ENCODE data around the gene CNDP2.

DNA sequence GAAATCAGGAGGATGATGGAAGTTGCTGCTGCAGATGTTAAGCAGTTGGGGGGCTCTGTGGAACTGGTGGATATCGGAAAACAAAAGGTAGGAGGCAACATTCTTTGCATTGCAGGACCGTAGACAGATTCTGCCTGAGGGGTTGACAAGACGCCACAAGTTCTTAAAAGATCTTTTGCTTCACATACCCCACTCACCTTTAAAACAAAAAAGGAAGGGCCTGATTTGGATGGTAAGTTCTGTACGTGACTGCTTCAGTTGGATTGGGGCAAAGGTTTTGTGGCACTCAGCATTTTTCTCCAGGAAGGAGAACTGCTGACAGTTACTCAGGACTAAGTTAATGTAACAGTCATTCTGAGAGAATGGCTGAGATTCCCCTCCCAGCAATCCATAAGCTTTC is 5.2 kb downstream of the CNDP2 start:
- TF ChIP-seq EZH2 (IDR thresholded peaks at IDR 0.05) (no peak), POLR2AphosphoS5 (IDR thresholded peaks at IDR 0.05; ENCODE audit: borderline replicate concordance, low read depth, low read length) (no peak)

Measured in SK-N-MC (cell line).